ENCODE data around the gene FLG2. TPM values are rescaled to one million over a fixed set of nuclear protein-coding genes. Genes with fewer than 3 reads are reported as not detected.

FLG2 gene
- not detected in 2 replicates for total RNA-seq

GRCh38 chr1:152359906-152360305, at the start of gene FLG2:
Gene FLG2, minus strand, starts transcription at chr1:152360006. Its CDS starts 1,122 bp downstream, at chr1:152358884.

GRCh38 chr1:152325111-152325510, 34.7 kb downstream of the FLG2 start, which contains the start of gene FLG:
Gene FLG, minus strand, starts transcription at chr1:152325239. Its CDS starts 9,783 bp downstream, at chr1:152315456.

Other genes starting within 250 kb of the FLG2 start
- 0.04 TPM in 1 of 2 replicates, not detected in the other for gene TCHH, start 244.6 kb downstream of the FLG2 start, total RNA-seq
- not detected in 2 replicates for gene RPTN, start 200.8 kb downstream of the FLG2 start, total RNA-seq
- gene HRNR, start 135.8 kb downstream of the FLG2 start, total RNA-seq, result not detected in 2 replicates
- 0.08 and 0.16 TPM in 2 replicates for gene FLG, start 34.8 kb downstream of the FLG2 start, total RNA-seq
- gene CRNN, start 54.3 kb upstream of the FLG2 start, total RNA-seq, result not detected in 2 replicates
- not detected in 2 replicates for gene LCE5A, start 150.8 kb upstream of the FLG2 start, total RNA-seq
- 0.23 and 5.9 TPM in 2 replicates for gene CRCT1, start 154.5 kb upstream of the FLG2 start, total RNA-seq
- 0.68 and 1.6 TPM in 2 replicates for gene LCE3E, start 206.8 kb upstream of the FLG2 start, total RNA-seq
- gene LCE3D, start 220.5 kb upstream of the FLG2 start, total RNA-seq, result 6.0 TPM in 1 of 2 replicates, not detected in the other
- not detected in 2 replicates for gene LCE3C, start 240.2 kb upstream of the FLG2 start, total RNA-seq